KOPT-K1 (cell line): ENCODE results near the gene ST6GALNAC4.

Source experiments
- H3K27ac ChIP-seq: fragments of 200-600 bp; sonication (generic); 2 replicates; pipeline ENCODE4 v1.5.1; 2016; ENCODE audit warnings: antibody characterized with exemption, mild to moderate bottlenecking, low read depth, low read length; ENCODE audit not compliant: poor library complexity, severe bottlenecking
- H3K36me3 ChIP-seq: fragments of 200-600 bp; sonication (generic); 2 replicates; pipeline ENCODE4 v1.5.1; 2017; ENCODE audit warnings: antibody characterized with exemption, mild to moderate bottlenecking, low read length, moderate library complexity; ENCODE audit not compliant: insufficient read depth
- H3K9me3 ChIP-seq: fragments of 200-600 bp; sonication (generic); 2 replicates; pipeline ENCODE4 v1.5.1; 2017; ENCODE audit warnings: antibody characterized with exemption, low read length, mild to moderate bottlenecking; ENCODE audit not compliant: insufficient read depth, poor library complexity, severe bottlenecking

ST6GALNAC4 gene

GRCh38 chr9:127899128-127899943 lies 17.5 kb downstream of the ST6GALNAC4 start, which contains the start of gene ST6GALNAC6:
Gene ST6GALNAC6 (minus strand): TSS chr9:127899603. CDS start chr9:127897981, 1,622 bp downstream.
- Histone ChIP-seq H3K36me3 (peaks cover 17% of the 10 kb centered on the region), H3K27ac (peak within 1 kb of the TSS; percentile 53), H3K9me3 (no peaks in the 10 kb centered on the region)

- H3K36me3 ChIP-seq, result peaks cover 25% of the 10 kb centered on the region
- H3K27ac ChIP-seq, result peak overlapping the region; percentile 51
- peaks cover 6% of the 10 kb centered on the region for H3K9me3 ChIP-seq
These were observed 18.3 kb downstream of the ST6GALNAC4 start for GRCh38 chr9:127898433-127899127.

GRCh38 chr9:127897193-127897692 lies 19.6 kb downstream of the ST6GALNAC4 start:
- Histone ChIP-seq H3K27ac (no peak overlapping the region), H3K36me3 (peaks cover 38% of the 10 kb centered on the region), H3K9me3 (peaks cover 18% of the 10 kb centered on the region)

GRCh38 chr9:127896395-127897192 lies 20.2 kb downstream of the ST6GALNAC4 start:
- Histone ChIP-seq H3K9me3 (peaks cover 18% of the 10 kb centered on the region), H3K36me3 (peaks cover 39% of the 10 kb centered on the region), H3K27ac (no peak overlapping the region)

GRCh38 chr9:127895811-127896210 lies 21.0 kb downstream of the ST6GALNAC4 start:
- H3K36me3 ChIP-seq, result peaks cover 44% of the 10 kb centered on the region
- peaks cover 18% of the 10 kb centered on the region for H3K9me3 ChIP-seq
- no peak overlapping the region for H3K27ac ChIP-seq

GRCh38 chr9:127893392-127893791 lies 23.4 kb downstream of the ST6GALNAC4 start:
- Histone ChIP-seq H3K9me3 (peaks cover 18% of the 10 kb centered on the region), H3K27ac (no peak overlapping the region), H3K36me3 (peaks cover 54% of the 10 kb centered on the region)

- Histone ChIP-seq H3K27ac (no peak overlapping the region), H3K9me3 (peaks cover 18% of the 10 kb centered on the region), H3K36me3 (peaks cover 55% of the 10 kb centered on the region)
These were observed 24.0 kb downstream of the ST6GALNAC4 start for GRCh38 chr9:127892831-127893230.

- H3K9me3 ChIP-seq, result peaks cover 18% of the 10 kb centered on the region
- H3K36me3 ChIP-seq, result peaks cover 58% of the 10 kb centered on the region
These were observed 26.8 kb downstream of the ST6GALNAC4 start for GRCh38 chr9:127890053-127890452.

GRCh38 chr9:127887792-127888191 lies 29.0 kb downstream of the ST6GALNAC4 start:
- peaks cover 4% of the 10 kb centered on the region for H3K9me3 ChIP-seq
- peaks cover 35% of the 10 kb centered on the region for H3K36me3 ChIP-seq
- H3K27ac ChIP-seq, result no peak overlapping the region

More at GRCh38 chr9:127890053-127890452, 26.8 kb downstream of the ST6GALNAC4 start:
- no peak overlapping the region for H3K27ac ChIP-seq

GRCh38 chr9:127886401-127886972 lies 30.4 kb downstream of the ST6GALNAC4 start:
- H3K36me3 ChIP-seq, result peaks cover 29% of the 10 kb centered on the region; the same call in 1 of the 2 replicates
- H3K27ac ChIP-seq, result no peak overlapping the region

GRCh38 chr9:127885508-127886281 lies 31.1 kb downstream of the ST6GALNAC4 start:
- Histone ChIP-seq H3K36me3 (peaks cover 23% of the 10 kb centered on the region; the same call in 1 of the 2 replicates), H3K27ac (no peak overlapping the region)

More at GRCh38 chr9:127886401-127886972, 30.4 kb downstream of the ST6GALNAC4 start:
- no peaks in the 10 kb centered on the region for H3K9me3 ChIP-seq

GRCh38 chr9:127884976-127885490 lies 31.8 kb downstream of the ST6GALNAC4 start:
- Histone ChIP-seq H3K36me3 (peaks cover 16% of the 10 kb centered on the region; the same call in 1 of the 2 replicates), H3K9me3 (no peaks in the 10 kb centered on the region), H3K27ac (no peak overlapping the region)

More at GRCh38 chr9:127885508-127886281, 31.1 kb downstream of the ST6GALNAC4 start:
- no peaks in the 10 kb centered on the region for H3K9me3 ChIP-seq

- H3K36me3 ChIP-seq, result peaks cover 14% of the 10 kb centered on the region; the same call in 1 of the 2 replicates
- no peak overlapping the region for H3K27ac ChIP-seq
- no peaks in the 10 kb centered on the region for H3K9me3 ChIP-seq
These were observed 32.4 kb downstream of the ST6GALNAC4 start for GRCh38 chr9:127884427-127884911.
